WTC11 (cell line): ENCODE measurements around the gene TM4SF1.

ENCODE experiments used
- CTCF ChIP-seq: fragments of 200-600 bp; IDR thresholded peaks from 2 replicates; pipeline ENCODE4 v1.8.0; 2022; ENCODE audit warnings: antibody characterized with exemption
- NFYB ChIP-seq: sonication (generic); formaldehyde crosslinking; conservative IDR thresholded peaks from 2 replicates; pipeline ENCODE4 v1.8.0; 2022; ENCODE audit warnings: low read depth, missing genetic modification reagents

- TF ChIP-seq CTCF (no peak), NFYB (CRISPR knock-in tag) (no peak)
Observed at GRCh38 chr3:149406244-149406752, 28.8 kb upstream of the TM4SF1 start.
